Neural progenitor cell (in vitro differentiated cells): ENCODE measurements around the gene HSPB6.

ENCODE experiments used
- EZH2phosphoT487 ChIP-seq: fragments of 200-600 bp; sonication (generic); IDR thresholded peaks from 2 replicates; pipeline ENCODE4 v1.6.1; 2017; ENCODE audit warnings: antibody characterized with exemption
- TF ChIP-seq, protein P1 (sequence below): fragments of 200-600 bp; sonication (generic); IDR thresholded peaks from 2 replicates; pipeline ENCODE4 v1.5.1; 2017; ENCODE audit warnings: antibody characterized with exemption, mild to moderate bottlenecking

DNA sequence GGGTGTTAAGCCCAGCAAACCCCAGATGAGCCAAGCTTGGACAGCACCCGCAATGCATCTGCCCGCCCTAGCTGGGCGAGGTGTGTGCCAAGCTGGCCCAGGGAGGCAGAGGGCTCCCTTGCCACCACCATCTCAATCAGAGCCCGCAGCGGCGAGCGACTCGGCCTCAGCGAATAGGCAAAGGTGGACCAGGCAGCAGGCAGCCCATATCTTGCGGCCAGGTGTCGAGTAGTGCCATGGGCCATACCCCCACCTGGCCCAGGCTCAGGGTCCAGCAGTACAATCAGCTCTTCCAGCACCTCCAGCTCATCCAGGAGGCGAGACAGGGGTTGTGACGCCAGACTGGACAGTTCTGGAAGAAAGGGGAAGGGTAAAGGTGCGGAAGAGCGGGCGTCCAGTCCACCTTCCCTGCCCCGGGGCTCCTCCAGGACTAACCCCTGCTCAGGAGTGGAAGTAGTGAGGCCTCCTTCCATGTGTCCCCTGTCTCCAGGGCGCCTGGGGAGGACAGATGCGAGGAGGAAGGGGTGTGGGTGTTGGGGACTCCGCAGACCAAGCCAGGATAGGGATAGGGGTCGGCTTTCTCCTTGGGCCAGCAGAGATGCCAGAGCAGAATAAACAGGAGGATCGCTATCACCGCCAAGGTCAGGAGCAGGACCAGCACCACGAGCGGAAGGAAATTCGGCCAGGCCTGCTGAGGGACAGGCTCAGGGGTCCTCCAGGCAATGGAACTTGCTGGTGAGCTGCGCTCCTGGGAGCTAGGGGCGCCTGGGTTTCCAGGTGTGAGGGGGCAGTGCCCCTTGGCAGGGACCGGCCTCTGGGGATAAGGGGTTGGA, 17.3 kb downstream of the HSPB6 start:
- TF ChIP-seq, protein P1, sequence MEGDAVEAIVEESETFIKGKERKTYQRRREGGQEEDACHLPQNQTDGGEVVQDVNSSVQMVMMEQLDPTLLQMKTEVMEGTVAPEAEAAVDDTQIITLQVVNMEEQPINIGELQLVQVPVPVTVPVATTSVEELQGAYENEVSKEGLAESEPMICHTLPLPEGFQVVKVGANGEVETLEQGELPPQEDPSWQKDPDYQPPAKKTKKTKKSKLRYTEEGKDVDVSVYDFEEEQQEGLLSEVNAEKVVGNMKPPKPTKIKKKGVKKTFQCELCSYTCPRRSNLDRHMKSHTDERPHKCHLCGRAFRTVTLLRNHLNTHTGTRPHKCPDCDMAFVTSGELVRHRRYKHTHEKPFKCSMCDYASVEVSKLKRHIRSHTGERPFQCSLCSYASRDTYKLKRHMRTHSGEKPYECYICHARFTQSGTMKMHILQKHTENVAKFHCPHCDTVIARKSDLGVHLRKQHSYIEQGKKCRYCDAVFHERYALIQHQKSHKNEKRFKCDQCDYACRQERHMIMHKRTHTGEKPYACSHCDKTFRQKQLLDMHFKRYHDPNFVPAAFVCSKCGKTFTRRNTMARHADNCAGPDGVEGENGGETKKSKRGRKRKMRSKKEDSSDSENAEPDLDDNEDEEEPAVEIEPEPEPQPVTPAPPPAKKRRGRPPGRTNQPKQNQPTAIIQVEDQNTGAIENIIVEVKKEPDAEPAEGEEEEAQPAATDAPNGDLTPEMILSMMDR = no peak
- TF ChIP-seq EZH2phosphoT487 = no peak
